ENCODE results near the gene STXBP5.

DNA sequence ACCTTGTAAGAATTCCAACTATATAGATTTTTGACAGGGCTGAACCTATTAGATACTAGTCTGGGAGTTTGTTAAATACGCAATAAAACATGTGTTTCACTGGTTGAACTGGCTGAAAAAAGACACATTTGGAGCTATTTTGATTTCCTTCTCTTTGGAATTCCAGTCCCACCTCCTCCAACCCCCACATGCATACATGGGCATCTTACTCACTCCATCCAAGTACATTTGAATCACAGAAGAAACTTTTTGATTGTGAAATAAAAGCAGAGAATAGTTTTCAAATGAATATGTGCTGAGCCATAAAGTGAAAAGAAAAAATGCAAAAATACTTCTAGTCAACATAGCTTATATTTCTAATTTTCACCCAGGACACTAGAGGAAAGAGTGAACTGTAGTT lies 33.9 kb upstream of the STXBP5 start:
- TF ChIP-seq, protein P1, sequence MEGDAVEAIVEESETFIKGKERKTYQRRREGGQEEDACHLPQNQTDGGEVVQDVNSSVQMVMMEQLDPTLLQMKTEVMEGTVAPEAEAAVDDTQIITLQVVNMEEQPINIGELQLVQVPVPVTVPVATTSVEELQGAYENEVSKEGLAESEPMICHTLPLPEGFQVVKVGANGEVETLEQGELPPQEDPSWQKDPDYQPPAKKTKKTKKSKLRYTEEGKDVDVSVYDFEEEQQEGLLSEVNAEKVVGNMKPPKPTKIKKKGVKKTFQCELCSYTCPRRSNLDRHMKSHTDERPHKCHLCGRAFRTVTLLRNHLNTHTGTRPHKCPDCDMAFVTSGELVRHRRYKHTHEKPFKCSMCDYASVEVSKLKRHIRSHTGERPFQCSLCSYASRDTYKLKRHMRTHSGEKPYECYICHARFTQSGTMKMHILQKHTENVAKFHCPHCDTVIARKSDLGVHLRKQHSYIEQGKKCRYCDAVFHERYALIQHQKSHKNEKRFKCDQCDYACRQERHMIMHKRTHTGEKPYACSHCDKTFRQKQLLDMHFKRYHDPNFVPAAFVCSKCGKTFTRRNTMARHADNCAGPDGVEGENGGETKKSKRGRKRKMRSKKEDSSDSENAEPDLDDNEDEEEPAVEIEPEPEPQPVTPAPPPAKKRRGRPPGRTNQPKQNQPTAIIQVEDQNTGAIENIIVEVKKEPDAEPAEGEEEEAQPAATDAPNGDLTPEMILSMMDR (IDR thresholded peaks at IDR 0.05), result no peak
- TF ChIP-seq POLR2A (IDR thresholded peaks at IDR 0.05), result no peak
- no peak for TF ChIP-seq POLR2AphosphoS5 (IDR thresholded peaks at IDR 0.05)
